Hematopoietic multipotent progenitor cell treated with erythropoietin and hydrocortisone succinate and interleukin-3 and kit ligand, for 6 days (in vitro differentiated cells): ENCODE data around the gene GNGT1.

Experiments
- DNase-seq: peaks from one replicate; pipeline ENCODE4 v3.0.0-alpha.2; 2015

GNGT1 gene

GRCh38 chr7:93944673-93945072, 38.3 kb downstream of the GNGT1 start:
- peak; percentile 25 for DNase-seq

GRCh38 chr7:93945083-93945482, 38.7 kb downstream of the GNGT1 start:
- no peak for DNase-seq

- peak; percentile 43 for DNase-seq
These were observed 39.6 kb downstream of the GNGT1 start for GRCh38 chr7:93945756-93946535.

- DNase-seq: no peak
These were observed 41.7 kb downstream of the GNGT1 start for GRCh38 chr7:93948106-93948505.

GRCh38 chr7:93948873-93949272, 42.5 kb downstream of the GNGT1 start:
- DNase-seq: no peak

GRCh38 chr7:93949423-93949822, 43.1 kb downstream of the GNGT1 start:
- DNase-seq: no peak

GRCh38 chr7:93955304-93955703, 48.9 kb downstream of the GNGT1 start:
- DNase-seq: no peak

- no peak for DNase-seq
These were observed 51.4 kb downstream of the GNGT1 start for GRCh38 chr7:93957767-93958166.

GRCh38 chr7:93958216-93958615, 51.8 kb downstream of the GNGT1 start:
- no peak for DNase-seq

- DNase-seq: no peak
These were observed 52.3 kb downstream of the GNGT1 start for GRCh38 chr7:93958651-93959050.
